Activated gamma-delta T cell treated with anti-CD3 and anti-CD28 coated beads, Interleukin-2, amount 50 U/mL, for 16 hours (primary cell): ENCODE results near the gene TREML2.

Experiments used
- DNase-seq: peaks from one replicate; pipeline ENCODE4 v3.0.0-alpha.2; 2020; ENCODE audit warnings: low read depth

Gene TREML2

DNA sequence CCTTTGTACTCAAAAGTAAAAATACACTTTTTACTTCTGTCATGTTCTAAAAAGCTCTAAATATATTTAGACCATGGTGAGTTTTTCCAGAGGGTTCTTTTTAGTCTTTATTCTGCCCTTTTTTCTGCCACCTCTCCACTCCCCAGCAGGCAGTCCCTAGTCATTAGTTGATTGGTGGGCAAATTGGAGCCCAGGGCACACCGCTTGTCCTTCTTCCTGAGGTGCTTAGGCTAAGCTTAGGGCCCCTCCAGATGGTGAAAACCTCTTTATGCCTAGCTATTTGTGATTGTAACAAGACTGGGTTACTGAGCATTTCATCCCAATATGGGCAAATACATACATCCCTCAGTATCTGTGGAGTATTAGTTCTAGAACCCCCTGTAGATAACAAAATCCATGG lies 53.0 kb downstream of the TREML2 start:
- DNase-seq, result no peak
